HG02610 (cell line): Measurements from ENCODE around the gene USP14.

Source experiments
- ATAC-seq: cut with Tn5 transposase; IDR thresholded peaks from one replicate; pipeline ENCODE4 v1.9.1; 2021; ENCODE audit warnings: mild to moderate bottlenecking, moderate library complexity; ENCODE audit not compliant: unreplicated experiment

USP14 gene

DNA sequence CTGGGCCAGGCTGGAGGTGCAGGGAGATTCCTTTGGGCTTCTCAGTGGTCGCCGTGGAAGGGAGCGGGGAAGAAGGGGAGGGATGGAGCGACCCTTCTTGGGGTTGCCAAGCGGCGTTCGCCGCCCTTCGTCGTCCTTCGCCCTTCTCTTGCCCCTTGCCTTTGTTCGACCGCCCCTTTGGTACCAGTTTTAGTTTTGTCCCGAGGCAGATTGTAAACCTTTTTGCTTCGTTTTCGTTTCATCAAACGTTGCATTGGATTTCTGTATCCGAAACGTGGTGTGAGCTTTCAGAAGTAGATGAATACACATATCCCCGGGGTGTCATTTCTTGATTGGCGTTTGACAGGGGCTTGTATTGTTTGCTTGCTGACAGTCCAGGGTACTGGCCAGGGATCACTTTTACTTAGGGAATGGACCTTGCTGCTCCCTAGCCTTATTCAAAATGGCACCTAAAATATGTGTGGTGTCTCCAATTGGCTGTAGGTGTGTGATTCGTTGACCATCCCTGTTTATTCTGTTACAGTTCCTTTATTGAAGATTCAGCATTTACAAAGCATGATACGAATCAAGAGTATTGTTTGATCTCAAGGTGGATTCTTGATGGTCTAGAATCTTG lies 788 bp downstream of the USP14 start:
- ATAC-seq: no peak

DNA sequence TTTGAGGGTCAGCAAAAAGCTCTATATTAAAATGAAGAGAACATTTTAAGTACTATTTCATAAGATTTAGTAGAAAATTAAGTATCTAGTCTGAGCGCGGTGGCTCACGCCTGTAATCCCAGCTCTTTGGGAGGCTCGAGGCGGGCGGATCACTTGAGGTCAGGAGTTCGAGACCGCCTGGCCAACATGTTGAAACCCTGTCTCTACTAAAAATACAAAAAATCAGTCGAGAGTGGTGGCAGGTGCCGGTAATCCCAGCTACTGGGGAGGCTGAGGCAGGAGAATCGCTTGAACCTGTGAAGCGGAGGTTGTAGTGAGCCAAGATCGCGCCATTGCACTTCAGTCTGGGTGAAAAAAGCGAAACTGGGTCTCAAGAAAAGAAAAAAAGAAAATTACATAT lies 1.6 kb downstream of the USP14 start:
- no peak for ATAC-seq

DNA sequence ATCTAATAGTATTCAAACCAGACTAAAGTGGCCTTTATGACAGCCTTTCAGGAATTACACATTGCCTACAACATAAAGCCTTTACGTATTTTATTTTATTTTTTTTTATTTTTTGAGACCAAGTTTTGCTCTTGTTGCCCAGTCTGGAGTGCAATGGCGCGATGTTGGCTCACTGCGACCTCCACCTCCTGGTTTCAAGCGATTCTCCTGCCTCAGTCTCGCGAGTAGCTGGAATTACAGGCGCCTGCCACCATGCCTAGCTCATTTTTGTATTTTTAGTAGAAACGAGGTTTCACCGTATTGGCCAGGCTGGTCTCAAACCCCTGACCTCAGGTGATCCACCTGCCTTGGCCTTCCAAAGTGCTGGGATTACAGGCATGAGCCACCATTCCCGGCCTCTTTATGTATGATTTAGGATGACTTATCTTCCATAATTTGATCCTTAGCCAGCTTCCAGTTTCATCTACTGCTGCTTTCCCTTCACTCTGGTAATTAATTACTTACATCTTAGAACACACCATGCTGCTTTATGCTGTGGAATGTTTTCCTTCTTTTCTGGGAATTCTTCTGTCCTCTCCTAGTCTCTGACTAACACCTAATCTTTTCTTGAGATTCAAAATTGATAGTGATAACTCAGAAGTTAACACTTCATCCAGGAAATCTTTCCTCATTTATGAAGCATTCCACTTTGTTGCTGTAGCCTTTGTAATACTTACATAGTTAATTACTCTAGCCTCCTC lies 2.6 kb downstream of the USP14 start:
- ATAC-seq: no peak

DNA sequence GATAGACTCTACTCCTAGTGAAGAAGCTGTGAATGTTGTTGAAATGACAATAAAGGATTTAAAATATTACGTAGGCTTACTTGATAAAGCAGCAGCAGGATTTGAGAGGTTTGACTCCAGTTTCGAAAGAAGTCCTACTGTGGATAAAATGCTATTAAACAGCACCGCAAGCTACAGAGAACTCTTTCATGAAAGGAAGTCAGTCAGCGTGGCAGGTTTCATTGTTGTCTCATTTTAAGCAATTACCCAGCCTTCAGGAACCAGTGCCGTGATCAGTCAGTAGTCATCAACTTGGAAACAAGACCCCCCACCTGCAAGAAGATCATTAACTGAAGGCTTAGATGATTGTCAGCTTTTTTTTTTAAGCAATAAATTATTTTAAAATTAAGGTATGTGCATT lies 14.0 kb downstream of the USP14 start:
- ATAC-seq: no peak

DNA sequence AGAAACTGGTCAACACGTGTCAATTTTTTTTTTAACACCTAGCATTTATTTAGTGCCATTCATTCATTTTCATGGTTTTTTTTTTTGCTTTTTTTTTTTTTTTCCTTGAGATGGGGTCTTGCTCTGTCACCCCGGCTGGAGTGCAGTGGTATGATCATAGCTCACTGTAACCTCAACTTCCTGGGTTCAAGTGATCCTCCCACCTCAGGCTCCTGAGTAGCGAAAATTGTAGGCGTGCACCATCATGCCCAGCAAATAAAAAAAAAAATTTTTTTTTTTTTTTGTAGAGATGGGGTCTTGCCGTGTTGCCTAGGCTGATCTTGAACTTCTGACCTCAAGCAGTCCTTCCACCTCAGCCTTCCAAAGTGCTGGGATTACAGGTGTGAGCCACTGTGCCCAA lies 21.1 kb downstream of the USP14 start:
- no peak for ATAC-seq

DNA sequence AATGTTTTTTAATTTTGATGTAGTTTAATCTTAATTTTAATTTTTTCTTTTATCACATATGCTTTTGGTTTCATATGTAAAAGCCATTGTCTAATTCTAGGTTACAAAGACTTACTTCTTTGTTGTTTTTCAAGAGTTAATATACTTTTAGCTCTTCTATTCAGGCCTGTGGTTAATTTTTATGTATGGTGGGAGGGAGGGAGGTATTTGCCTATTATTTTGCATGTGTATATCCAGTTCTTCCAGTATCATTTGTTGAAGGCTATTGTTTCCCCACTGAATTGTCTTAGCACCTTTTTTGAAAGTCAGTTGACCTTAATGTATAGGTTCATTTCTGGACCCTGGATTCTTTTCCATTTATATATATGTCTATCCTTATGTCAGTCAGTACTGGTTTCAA lies 23.4 kb downstream of the USP14 start:
- ATAC-seq: no peak

DNA sequence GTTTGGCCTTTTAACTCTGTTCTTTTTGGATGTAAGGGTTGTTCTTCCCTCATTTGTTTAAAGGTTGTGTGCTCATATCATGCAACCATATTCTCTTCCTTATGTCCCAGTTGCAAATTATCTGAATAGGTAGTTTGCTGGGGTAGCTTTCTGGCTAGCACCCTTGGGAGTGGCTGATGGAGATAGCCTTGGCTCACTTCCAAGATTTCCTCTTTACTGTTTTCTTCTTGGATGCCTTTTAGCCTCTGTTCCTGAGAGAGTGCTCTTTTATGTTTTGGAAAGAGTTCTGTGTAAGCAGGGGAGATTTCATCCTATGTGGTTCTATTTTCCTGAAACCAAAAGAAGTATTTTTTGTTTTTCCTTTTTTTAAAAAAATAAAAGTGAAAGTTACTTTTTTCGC lies 25.4 kb downstream of the USP14 start:
- no peak for ATAC-seq

DNA sequence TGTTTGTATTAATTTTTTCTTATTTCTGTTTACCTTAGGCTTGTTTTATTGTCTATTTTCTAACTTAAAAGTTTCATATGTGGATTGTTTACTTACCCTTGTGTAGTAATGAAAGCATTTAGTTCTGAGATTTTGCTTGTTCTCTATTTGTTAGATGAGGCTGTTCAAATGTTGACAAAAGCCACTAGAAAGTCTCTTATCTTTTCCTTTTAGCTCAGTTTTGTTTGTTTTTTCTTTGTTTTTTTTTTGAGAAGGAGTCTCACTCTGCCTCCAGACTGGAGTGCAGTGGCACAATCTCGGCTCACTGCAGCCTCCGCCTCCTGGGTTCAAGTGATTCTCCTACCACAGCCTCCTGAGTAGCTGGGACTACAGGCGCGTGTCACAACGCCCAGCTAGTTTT lies 30.9 kb downstream of the USP14 start:
- ATAC-seq: no peak

DNA sequence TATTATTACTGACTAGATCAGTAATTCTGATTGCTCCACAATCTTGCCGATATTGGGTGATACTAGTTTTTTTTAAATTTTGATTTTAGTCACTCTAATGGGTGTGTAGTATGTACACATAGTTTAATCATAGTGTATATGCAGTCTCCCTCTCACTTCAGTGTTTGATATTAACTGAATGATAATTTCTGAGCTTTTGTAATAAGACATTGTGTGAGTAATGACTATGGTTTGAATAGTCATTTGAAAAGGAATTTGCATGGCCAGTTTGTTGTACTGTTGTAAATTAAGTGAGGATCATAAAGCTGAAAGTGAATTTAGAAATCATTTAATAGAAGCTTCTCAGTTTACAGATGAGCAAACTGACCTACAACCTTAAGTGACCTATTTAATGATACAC lies 33.4 kb downstream of the USP14 start:
- no peak for ATAC-seq

DNA sequence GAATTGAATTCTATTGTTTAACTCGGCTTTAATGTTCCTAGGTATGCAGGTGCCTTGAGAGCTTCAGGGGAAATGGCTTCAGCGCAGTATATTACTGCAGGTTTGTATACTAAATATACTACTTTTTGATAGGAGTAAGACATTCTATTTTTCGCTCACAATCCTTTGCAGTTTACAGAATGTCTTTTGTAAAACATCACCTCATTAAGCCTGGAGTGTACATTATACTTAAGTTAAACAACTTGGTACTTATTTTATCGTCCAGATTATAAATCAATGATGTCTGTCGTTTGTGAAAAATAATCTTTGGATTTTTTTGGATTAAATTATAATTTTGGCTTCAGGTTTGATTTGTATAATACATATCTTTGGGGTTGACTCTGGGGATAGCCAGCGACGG lies 34.4 kb downstream of the USP14 start:
- no peak for ATAC-seq

DNA sequence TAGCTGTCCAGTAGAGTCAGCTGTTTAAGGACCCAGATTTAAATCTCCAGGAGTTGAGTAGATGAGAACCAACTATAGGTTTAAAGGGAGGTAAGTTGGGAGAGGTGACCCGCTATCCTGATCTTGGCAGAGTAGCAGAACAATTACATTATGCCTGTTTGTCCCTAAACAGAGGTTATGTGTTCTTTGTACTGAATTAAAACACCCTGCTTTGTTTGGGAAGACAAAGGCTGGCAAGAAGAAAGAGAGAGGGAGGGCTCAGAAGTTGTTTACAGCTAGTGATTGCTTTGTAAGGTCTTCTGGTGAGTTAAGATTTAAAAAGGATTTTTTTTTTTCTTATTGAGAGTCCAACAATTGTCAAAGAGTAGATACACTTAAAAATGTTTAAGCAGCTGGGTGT lies 37.3 kb downstream of the USP14 start:
- no peak for ATAC-seq

DNA sequence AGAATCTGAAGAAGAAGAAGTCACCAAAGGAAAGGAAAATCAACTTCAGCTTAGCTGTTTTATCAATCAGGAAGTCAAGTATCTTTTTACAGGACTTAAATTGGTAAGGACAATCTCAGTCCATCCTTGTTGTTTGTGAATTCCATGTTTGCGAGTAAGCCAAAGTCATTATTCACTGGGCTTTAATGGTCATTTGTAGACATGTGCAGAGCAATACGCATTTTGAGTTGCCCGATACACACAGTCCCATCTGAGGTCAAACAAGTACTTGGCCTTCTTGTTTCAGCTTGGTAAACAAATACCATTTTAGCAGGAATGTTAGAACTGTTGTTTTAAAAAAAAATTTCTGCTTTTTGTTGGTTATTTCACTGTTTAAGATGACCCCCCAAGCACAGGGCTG lies 40.9 kb downstream of the USP14 start:
- no peak for ATAC-seq

DNA sequence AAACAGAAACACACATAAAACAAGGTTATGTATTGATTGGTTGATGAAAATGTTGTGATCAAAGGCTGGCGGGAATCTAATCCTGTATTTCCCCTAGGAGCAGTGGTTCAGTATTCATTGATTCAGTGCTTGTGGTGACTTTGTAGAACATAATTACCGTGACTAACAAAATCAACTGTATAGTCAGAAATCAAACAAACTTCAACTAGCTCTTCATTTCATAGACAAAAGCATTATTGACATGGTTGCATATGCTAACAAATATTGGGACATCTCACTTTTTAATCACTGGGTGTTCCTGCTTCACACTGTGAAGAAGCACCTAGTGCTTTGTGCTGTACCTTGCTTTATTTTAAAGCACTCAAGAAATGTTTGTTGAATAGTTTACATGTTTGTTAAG lies 41.4 kb downstream of the USP14 start:
- no peak for ATAC-seq

DNA sequence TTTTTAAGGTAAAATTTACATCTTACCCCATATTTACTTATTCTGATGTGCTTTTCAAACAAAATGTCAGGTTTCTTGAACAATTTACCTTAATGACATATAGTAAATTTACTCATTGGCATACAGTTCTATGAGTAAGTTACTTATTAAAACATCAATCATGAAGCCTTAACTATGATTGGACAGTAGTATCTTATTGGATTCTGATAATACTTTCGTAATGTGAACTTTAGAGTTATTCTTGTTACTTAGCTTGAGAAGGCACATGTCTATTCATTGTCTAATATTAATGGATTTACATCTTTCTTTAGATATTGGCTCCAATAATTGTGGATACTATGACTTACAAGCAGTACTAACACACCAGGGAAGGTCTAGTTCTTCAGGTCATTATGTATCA lies 51.7 kb downstream of the USP14 start:
- no peak for ATAC-seq

DNA sequence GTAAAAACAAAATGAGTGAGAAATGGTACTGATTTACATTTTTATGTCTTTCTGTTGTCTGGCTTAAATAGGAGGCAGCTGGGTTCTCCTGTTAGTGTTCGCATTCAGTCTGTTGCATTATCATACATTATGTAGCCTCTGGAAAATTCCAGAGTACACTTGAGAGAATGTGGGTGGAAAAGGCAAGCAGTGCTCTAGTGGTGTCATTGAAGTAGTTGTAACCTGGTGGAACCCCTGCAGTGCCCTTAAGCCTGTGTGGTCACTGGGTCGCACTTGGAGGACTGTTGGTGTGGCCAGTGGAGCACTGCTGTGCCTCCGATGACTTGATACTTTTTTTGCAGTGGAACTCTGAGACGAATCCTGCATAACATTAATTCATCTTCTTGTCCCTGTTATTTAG lies 52.4 kb downstream of the USP14 start:
- no peak for ATAC-seq

DNA sequence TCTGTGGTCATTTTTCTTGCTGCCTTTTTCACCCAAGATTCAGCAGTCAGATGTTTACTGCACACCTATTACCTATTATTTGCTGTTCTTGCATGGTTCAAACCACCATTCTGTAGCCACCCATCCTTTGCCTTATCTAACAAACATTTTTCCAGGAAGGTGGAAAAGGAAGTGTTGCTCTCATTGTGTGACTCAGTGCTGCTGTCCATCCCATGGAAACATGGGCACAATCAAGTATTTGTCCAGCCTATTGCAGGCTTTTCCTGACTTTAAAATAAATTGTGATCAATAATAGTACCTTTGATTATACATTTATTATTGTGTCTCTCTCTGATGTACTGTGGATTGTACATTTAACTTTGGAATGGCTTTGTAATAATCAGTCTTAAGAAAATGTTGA lies 53.2 kb downstream of the USP14 start:
- ATAC-seq: no peak

DNA sequence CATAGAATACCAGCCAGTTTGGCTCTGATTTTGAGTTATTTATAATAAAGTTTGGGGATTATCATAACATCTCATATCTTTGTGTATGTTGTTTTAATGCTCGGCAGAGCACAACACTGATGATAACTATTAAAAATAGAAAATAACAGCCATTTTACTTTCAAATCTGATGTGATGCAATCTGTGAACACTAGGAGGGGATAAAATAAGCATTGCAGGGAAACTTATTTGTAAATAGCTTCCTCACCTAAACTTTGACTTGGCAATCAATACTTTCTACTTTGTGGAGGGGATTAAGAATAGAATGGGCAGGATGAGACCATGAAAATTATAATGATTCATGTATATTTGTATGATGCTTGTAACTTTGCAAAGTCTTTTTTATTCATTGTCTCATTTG lies 54.4 kb downstream of the USP14 start:
- no peak for ATAC-seq

DNA sequence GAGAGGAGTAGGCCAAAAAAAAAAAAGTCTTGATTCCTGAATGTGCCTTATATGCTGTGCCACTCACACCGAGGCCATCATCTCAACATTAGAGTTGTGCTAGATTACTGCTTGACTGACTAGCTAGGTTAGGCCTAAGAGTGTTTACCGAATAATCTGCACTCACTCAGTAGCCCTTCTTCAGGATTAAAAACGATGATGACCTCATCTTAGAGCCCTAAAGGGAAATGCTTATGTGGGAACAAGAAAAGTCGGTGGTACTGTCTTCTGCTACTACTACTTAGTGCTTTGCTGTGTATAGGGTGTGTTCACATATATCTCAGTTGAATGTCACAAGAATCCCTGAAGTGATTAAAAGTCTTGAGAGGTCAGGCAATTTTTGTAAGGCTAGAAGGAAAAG lies 55.1 kb downstream of the USP14 start:
- no peak for ATAC-seq

DNA sequence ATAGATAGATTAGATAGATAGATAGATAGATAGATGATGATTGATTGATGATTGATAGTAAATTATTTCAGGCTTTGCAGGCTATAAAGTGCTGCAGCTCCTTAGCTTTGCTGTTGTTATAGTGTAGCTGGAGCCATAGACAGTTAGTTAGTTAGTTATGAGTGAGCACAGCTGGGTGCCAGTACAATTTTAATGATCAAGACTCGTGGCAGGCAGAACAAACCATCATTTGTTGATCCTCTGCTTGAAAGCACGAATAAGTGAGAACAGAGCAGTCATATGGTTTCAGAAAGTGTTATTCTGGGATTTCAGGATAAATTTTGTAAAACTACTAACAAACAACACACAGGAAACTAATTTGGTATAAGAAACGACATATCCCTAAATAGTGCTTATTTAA lies 55.6 kb downstream of the USP14 start:
- no peak for ATAC-seq

DNA sequence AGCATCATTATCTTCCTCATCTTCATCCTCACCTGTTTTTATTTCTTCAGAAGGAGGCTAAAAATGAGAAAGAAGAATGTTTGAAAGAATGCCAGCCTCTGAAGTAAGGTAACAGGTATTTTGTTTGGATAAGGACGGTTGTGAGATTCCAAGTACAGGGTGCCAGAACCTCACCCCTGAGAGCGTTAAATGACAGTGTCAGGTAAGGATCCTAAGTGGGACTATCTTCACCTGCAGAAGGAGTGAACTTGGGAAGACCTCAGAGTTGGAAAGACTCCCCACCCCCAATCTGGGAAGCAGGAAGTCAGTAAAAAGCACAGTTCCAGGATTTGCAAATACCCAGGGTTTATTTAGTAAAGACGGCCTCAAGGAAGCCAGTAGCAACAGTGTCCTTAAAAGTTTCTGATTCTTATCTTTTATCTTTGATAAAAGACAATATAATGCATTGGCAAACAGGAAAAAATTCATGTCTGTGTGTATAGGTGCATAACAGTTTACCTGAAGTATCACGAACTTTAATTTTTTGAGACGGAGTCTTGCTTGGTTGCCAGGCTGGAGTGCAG lies 57.2 kb downstream of the USP14 start:
- no peak for ATAC-seq

DNA sequence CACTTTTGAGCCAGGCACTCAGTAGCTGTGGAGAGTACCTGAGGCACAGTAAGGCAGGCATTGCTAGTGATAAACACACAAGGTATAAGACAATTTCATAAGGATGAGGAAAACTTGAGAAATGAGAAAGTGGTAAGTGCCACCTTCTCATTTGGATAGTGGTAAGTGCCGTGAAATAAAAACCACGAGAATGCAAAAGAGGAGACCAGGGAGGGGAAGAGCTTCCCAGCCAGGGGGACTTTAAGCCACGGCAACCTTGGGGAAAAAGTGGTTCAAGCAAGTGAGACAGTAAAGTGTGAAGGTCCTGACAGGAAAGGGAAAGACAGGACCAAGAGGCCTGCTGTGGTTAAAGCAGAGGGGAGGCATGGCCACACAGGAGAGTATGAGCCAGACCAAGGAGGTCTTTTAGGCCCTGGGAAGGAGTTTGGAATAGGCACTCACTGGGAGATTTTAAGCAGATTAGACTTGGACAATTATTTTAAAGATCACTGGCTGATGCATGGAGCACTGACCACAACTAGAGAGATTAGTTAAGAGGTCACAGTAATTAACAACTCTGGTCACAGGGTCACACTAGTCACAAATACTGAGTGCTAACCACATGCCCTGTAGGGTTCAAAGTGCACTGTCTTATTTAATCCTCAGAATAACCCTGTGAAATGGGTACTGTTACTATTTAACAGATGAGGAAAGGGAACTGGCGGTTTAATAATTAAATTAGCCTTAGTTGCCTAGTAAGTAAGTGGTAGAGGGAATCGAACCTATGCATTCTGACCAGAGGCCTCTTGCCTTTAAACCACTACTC lies 59.4 kb downstream of the USP14 start:
- no peak for ATAC-seq

DNA sequence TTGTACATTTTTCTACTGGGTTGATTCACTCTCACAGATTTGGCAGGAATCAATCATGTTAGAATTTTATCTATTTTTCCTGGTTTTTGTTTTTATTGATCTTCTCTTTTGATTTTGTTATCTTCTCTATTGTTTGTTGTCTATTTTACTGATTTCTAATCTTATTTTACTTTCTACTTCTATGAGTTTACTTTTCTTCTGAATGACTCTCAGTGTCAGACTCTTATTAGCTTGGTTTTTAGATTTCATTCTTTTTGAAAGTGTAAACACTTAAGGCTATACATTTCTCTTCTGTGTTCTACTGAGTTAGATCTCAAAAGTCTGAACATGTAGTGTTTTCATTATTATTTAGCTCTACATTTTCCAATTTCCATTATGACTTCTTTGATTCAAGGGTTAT lies 62.4 kb downstream of the USP14 start:
- no peak for ATAC-seq
